Measurements from ENCODE around the gene RPS27. TPM values are rescaled to one million over a fixed set of nuclear protein-coding genes. Genes with fewer than 3 reads are reported as not detected.

The RPS27 gene
- total and polyA plus RNA-seq, 2 of the 13 experiments (the other 11 are each of a cell fraction or from before 2014, with no cell fraction given): 3,737 to 9,964 TPM

- TF ChIP-seq ZBTB10 (CRISPR knock-in tag; IDR thresholded peaks at IDR 0.05; ENCODE audit: borderline replicate concordance) (0 out of 2 replicates have a peak, but pooled peaks have one; percentile 56), ZNF773 (CRISPR knock-in tag; IDR thresholded peaks at IDR 0.05; ENCODE audit: borderline replicate concordance) (peak; percentile 82; the same call in 1 of the 2 replicates), CBX5 (CRISPR knock-in tag; IDR thresholded peaks at IDR 0.05; ENCODE audit: borderline replicate concordance) (no peak), SP1 (IDR thresholded peaks at IDR 0.05) (no peak), SP1 (CRISPR knock-in tag; IDR thresholded peaks at IDR 0.05) (peak; percentile 85), NR2F2 (IDR thresholded peaks at IDR 0.05; ENCODE audit: borderline replicate concordance, low read depth) (peak; percentile 34; the same call in 1 of the 2 replicates), REL (CRISPR knock-in tag; conservative IDR thresholded peaks at IDR 0.05) (no peak), ZFP91 (CRISPR knock-in tag; IDR thresholded peaks at IDR 0.05; ENCODE audit: borderline replicate concordance) (peak; percentile 84; the same call in 1 of the 2 replicates), ZFP37 (CRISPR knock-in tag; IDR thresholded peaks at IDR 0.05; ENCODE audit: borderline replicate concordance) (no peak), SNRNP70 (IDR thresholded peaks at IDR 0.05; ENCODE audit: low read depth, low read length) (no peak), BCL6 (CRISPR knock-in tag; IDR thresholded peaks at IDR 0.05) (no peak), REST (IDR thresholded peaks at IDR 0.05; ENCODE audit: borderline replicate concordance in 1 of 2, low read depth in 1 of 2, low read length in 2 of 2) (no peak), MLXIP (CRISPR knock-in tag; IDR thresholded peaks at IDR 0.05; ENCODE audit: borderline replicate concordance) (peak; percentile 50; the same call in 1 of the 2 replicates), ZNF709 (CRISPR knock-in tag; IDR thresholded peaks at IDR 0.05) (peak; percentile 65; the same call in 1 of the 2 replicates), PITX1 (CRISPR knock-in tag; IDR thresholded peaks at IDR 0.05) (no peak)
These were observed 32.2 kb upstream of the RPS27 start, which contains the start of gene CRTC2 (continued) for GRCh38 chr1:153958111-153958960.
